ENCODE measurements around the gene SEMA3F. TPM values are rescaled to one million over a fixed set of nuclear protein-coding genes. Genes with fewer than 3 reads are reported as not detected.

The SEMA3F gene
- total and polyA plus RNA-seq, 10 of the 15 experiments (the other 5 are each of a cell fraction or from before 2014, with no cell fraction given) = 0.08 to 0.28 (median 0.12) TPM; not detected in 6

DNA sequence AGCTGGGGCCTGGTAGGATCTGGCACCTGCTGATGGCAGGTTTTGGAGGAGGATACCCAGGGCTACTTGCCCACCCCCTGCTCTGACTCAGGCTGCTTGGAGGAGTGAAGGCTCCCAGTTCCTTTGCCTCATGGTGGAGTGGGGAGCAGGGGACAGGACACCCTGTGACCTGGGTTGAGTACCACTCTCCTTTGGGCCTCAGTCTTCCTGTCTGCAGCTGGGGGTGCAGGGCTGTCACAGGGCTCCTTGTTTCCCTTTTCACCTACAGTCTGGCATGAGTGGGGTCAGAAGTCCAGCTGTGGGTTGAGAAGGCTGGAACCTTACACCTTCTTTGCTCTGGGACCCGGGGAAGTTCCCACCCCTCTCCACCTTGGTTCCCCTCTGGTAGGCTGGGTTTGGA lies 14.7 kb downstream of the SEMA3F start:
- ChIA-PET POLR2A (no interaction called here), SMC1A (ENCODE audit: uncharacterized antibody, unreplicated experiment) (no interaction called here), CTCF (no interaction called here), RAD21 (ENCODE audit: unreplicated experiment) (no interaction called here)
- no TSS peak for BruUV-seq (replicated peaks)
- DNase-seq (ENCODE audit: low read depth, low spot score) (no peak), ATAC-seq (no peak), FAIRE-seq (no peak)
- Histone ChIP-seq H3K4me1 (ENCODE audit: control insufficient read depth, insufficient read depth, low read length) (no peaks in the 10 kb centered on the region), H3K4me2 (ENCODE audit: control insufficient read depth, insufficient read depth) (no peak overlapping the region), H3K27me3 (replicated peaks in 1 of 2; ENCODE audit: control insufficient read depth in 2 of 2, insufficient read depth in 2 of 2, low read length in 1 of 2) (no peaks in the 10 kb centered on the region; a peak in 1 of 4 replicates), H4K20me1 (ENCODE audit: control insufficient read depth, insufficient read depth) (no peaks in the 10 kb centered on the region; the same call in 1 of the 2 replicates), H3K27ac (ENCODE audit: control insufficient read depth, insufficient read depth) (no peak overlapping the region), H2AFZ (ENCODE audit: control insufficient read depth, low read depth, low read length) (no peak overlapping the region), H3K79me2 (ENCODE audit: control insufficient read depth, insufficient read depth, low read length) (no peaks in the 10 kb centered on the region), H3K36me3 (ENCODE audit: control insufficient read depth in 2 of 2, insufficient read depth in 2 of 2, low read length in 1 of 2) (no peaks in the 10 kb centered on the region), H3K9me3 (replicated peaks; ENCODE audit: control insufficient read depth, insufficient read depth, low read length) (no peaks in the 10 kb centered on the region), H3K9ac (ENCODE audit: control insufficient read depth, insufficient read depth, low read length) (no peak overlapping the region), H3K4me3 (no peak overlapping the region)
- TF ChIP-seq IRF4 (IDR thresholded peaks at IDR 0.05; ENCODE audit: low read depth, low read length) = no peak
- TF ChIP-seq NBN (IDR thresholded peaks at IDR 0.05) = no peak
- no peak for TF ChIP-seq NR2C1 (IDR thresholded peaks at IDR 0.05)
- no peak for TF ChIP-seq SUPT20H (IDR thresholded peaks at IDR 0.05; ENCODE audit: borderline replicate concordance, control insufficient read depth, low read depth, low read length)
- no peak for TF ChIP-seq HDGF (IDR thresholded peaks at IDR 0.05)
- no peak for TF ChIP-seq BMI1 (IDR thresholded peaks at IDR 0.05; ENCODE audit: borderline replicate concordance)
- TF ChIP-seq ZNF384 (IDR thresholded peaks at IDR 0.05; ENCODE audit: borderline replicate concordance, low read depth, low read length) = no peak
- TF ChIP-seq POLR2AphosphoS2 (IDR thresholded peaks at IDR 0.05; ENCODE audit: low read depth, low read length) = no peak
- TF ChIP-seq BCL11A (IDR thresholded peaks at IDR 0.05; ENCODE audit: low read depth, low read length) = no peak
- TF ChIP-seq, protein P1, sequence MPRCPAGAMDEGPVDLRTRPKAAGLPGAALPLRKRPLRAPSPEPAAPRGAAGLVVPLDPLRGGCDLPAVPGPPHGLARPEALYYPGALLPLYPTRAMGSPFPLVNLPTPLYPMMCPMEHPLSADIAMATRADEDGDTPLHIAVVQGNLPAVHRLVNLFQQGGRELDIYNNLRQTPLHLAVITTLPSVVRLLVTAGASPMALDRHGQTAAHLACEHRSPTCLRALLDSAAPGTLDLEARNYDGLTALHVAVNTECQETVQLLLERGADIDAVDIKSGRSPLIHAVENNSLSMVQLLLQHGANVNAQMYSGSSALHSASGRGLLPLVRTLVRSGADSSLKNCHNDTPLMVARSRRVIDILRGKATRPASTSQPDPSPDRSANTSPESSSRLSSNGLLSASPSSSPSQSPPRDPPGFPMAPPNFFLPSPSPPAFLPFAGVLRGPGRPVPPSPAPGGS (IDR thresholded peaks at IDR 0.05; ENCODE audit: borderline replicate concordance, insufficient read depth, low read depth, low read length, poor library complexity, severe bottlenecking) = no peak
- TF ChIP-seq, protein P2, sequence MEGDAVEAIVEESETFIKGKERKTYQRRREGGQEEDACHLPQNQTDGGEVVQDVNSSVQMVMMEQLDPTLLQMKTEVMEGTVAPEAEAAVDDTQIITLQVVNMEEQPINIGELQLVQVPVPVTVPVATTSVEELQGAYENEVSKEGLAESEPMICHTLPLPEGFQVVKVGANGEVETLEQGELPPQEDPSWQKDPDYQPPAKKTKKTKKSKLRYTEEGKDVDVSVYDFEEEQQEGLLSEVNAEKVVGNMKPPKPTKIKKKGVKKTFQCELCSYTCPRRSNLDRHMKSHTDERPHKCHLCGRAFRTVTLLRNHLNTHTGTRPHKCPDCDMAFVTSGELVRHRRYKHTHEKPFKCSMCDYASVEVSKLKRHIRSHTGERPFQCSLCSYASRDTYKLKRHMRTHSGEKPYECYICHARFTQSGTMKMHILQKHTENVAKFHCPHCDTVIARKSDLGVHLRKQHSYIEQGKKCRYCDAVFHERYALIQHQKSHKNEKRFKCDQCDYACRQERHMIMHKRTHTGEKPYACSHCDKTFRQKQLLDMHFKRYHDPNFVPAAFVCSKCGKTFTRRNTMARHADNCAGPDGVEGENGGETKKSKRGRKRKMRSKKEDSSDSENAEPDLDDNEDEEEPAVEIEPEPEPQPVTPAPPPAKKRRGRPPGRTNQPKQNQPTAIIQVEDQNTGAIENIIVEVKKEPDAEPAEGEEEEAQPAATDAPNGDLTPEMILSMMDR (IDR thresholded peaks at IDR 0.05 in 2 of 3, conservative IDR thresholded peaks at IDR 0.05 in 1 of 3; ENCODE audit: control insufficient read depth in 2 of 3, extremely low read depth in 1 of 3, insufficient read depth in 1 of 3, low read depth in 3 of 3, low read length in 3 of 3) = no peak
- no peak for TF ChIP-seq ZNF687 (IDR thresholded peaks at IDR 0.05)
- TF ChIP-seq STAT1 (conservative IDR thresholded peaks at IDR 0.05) = no peak
- no peak for TF ChIP-seq TARDBP (IDR thresholded peaks at IDR 0.05; ENCODE audit: borderline replicate concordance)
- TF ChIP-seq ESRRA (IDR thresholded peaks at IDR 0.05; ENCODE audit: low read length) = no peak
- TF ChIP-seq HCFC1 (IDR thresholded peaks at IDR 0.05; ENCODE audit: low read length) = no peak
- TF ChIP-seq JUND (IDR thresholded peaks at IDR 0.05; ENCODE audit: low read depth, low read length) = no peak
- 0% methylated on average over 1 of the region's 1 CpG for WGBS (ENCODE audit: insufficient coverage, insufficient replicate concordance, low lambda C conversion rate, missing lambda C conversion rate)
- in situ Hi-C loops (cut with MboI) (no loop called here), intact Hi-C loops (cut with micrococcal nuclease; ENCODE audit: unreplicated experiment) (no loop called here)
